Stimulated activated CD4-positive, alpha-beta T cell treated with anti-CD3 and anti-CD28 coated beads, Interleukin-1b, Interleukin-23, amount 100 ng/mL, for 48 hours (primary cell): ENCODE data around the gene LRRC32.
"Not testable (repeated sequence)": the region's sequence is repeated elsewhere in the genome, so short reads cannot be mapped to it uniquely, and the experiment has no call there.

Source experiments
- DNase-seq: peaks from one replicate; pipeline ENCODE4 v3.0.0-alpha.2; 2020

The LRRC32 gene

GRCh38 chr11:76625472-76626186 is 44.9 kb downstream of the LRRC32 start:
- no peak for DNase-seq

DNA sequence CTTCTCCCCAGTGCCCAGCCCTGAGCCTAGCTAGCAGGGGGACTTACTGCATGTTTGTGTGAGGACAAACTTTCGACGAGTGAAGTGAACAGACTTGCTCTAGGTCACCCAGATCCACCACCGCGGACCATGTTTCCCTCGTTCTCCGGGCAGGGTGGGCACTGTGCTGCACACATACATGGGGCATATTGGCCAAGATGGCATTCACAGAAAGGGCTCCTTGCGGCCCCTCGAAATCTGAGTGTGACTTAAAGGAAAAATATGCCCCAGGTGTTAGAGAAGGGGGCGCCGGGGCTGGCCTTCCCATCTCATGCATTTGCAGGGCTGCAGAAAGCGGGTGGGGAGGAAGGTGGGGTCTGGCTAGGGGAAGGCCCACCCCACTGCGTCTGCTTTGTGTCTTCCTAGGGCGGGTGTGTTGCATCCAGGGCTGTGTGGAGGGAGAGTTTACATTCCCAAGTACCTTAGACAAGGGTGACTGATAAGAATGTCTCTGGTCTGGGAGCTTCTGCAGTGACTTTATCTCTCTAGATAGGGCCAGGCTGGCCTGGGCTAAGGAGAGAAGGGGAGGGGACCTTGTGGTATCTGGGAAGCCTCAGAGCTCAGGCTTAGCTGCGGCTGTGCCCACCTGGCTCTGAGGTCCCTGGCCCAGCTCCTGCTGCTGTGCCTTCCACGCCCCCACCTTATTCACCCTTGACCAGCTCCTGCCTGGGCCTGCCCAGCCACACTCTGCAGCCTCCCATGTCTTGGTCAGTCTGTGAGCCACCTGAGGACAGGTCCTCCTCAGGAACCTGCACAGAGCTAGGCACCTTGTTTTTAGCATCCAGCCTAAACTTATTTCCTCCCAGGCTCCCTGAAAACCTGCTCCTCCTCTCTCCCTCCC is 45.8 kb downstream of the LRRC32 start:
- DNase-seq: no peak

- no peak for DNase-seq
Observed at GRCh38 chr11:76623884-76624419, 46.6 kb downstream of the LRRC32 start.

DNA sequence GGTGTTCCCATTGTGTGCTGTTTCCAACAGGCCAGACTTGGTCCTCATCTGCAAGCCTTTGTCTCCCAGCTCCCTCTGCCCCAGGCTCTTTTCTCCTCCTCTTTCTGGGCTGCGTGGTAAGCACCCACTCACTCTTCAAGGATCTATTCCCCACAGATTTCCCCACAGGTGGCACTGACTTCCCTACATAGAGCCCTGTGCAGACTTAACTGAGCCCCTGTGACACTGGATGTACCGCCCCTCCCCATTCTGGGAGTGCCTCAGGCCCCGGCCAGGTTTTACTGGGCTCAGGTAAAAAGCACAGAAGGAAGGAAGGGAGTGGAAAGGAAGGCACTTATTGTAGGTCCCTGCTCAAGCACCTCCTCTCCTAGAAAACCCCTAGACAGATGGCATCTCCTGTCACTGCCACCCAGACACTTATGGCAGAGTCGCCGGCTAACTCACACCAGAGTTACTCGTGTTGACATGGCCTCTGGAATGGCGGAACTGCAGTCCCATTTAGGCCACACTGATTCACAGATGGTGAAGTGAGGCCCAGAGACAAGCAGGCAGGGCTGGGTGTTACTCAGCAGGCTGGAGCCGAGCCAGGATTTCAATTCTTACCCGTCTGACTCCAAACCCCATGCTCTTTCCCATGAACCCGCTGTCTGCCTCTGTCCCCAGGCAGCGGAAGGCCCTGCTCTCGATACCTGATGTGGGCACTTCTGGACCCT is 47.2 kb downstream of the LRRC32 start:
- DNase-seq: no peak

- no peak for DNase-seq
Observed at GRCh38 chr11:76622493-76623094, 48.0 kb downstream of the LRRC32 start.

- no peak for DNase-seq
Observed at GRCh38 chr11:76621868-76622267, 48.7 kb downstream of the LRRC32 start.

DNA sequence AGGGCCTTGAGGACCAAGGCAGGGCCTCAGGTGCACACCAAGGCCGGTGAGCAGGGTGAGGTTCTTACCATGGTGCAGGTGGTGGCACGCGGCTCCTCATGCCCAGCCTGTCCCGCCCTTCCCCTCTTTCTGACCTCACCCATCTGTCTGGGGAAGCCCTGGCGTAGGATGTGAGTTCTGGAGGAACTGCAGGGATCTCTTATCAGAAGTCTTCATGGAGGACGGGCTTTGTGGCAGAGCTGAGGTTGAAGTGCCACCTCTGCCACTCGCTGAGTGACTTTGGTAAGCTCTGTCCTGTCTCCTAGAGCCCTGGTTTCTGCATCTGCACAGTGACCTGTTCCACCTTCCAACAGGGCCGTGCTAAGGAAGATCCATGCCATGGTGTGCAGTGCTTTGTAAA is 49.1 kb downstream of the LRRC32 start:
- DNase-seq: no peak

DNA sequence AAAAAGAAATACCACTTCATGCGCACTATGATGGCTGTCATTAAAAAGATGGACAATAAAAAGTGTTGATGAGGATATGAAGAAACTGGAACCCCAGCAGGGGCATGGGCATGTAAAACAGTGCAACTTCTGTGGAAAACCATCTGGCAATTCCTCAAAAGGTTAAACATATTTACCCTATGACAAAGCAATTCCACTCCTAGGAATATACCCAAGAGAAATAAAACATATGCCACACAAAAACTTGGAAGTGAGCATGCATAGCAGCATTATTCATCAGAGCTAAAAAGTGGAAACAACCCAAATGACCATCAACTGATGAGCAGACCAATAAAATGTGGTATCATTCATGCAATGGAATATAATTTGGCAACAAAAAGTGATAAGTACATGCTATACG is 50.1 kb downstream of the LRRC32 start:
- DNase-seq: no peak

DNA sequence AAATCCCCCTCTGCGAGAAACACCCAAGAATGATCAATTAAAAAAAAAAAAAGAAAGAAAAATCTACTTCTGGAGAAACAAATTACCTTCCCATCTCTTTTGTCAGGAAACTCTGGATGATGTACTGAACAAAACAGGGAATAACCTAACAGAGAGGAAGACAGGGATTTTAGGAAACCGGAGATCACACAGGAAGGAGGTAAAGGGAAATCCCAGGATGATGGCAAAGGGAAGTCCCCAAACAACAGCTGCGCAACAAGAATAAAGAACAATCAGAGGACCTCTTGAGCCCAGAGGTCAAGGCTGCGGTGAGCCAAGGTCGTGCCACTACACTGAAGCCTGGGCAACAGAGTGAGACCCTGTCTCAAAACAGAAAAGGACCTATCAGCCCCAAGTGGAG is 50.7 kb downstream of the LRRC32 start:
- not testable (repeated sequence) for DNase-seq

GRCh38 chr11:76617553-76618265 is 52.8 kb downstream of the LRRC32 start:
- DNase-seq: no peak

DNA sequence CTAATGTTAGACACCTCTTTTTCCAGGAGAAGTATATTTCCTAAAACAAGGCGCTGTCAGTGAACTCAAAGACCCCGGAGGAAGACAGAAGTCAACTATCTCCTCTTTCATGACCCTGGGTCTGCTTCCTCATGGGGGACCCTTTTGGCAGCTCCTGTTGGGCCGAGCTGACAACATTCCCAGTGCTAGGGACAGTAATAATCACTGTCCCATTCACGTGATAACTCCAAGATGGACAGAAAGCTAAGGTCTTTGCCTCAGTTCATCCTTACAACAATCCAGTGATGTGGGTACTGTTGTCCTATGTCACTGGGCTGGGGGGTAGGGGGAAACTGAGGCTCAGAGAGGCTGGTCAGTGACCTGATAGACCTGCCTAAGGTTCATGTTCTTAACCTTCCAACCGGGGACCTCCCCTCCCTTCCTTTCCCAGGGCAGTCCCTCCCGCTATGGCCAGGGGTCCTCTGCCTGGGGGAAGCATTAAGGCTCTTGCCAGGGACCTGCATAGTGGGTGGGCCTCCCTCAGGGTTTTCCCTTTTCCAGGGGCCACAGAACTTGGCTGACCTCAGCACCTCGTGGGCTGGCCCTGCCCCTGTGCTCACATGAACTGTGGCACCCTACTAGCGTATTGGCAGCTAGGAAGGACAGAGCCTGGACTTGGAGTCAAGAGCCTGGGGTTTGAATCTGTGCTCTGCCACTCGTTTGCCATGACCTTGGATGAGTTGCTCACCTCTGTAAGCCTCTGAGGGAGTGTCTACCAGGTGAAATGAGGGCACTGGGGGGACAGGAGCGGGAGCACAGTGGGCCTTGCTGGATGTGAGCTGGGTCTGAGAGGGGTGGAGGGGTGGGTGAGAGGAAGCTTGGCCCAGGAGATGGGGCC is 53.6 kb downstream of the LRRC32 start:
- DNase-seq: no peak

DNA sequence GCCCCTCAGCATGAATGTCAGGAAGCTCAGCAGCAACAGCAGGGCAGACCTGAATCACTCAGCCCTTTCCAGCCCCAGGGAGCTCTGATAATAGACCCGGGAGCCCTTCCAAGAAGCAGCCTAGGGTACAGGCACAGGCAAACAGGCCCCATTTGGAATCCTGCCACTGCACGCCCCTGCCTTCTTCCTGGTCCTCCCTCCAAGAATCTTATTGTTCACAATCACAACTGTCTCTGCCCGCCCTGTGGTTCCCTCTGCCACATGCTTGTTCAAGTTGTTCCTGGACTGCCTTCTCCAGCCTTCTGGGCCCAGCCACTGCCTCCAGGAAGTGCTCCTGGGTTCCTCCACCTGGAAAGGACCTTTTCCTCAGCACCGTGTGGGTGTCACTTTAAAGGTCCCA is 54.6 kb downstream of the LRRC32 start:
- no peak for DNase-seq

DNA sequence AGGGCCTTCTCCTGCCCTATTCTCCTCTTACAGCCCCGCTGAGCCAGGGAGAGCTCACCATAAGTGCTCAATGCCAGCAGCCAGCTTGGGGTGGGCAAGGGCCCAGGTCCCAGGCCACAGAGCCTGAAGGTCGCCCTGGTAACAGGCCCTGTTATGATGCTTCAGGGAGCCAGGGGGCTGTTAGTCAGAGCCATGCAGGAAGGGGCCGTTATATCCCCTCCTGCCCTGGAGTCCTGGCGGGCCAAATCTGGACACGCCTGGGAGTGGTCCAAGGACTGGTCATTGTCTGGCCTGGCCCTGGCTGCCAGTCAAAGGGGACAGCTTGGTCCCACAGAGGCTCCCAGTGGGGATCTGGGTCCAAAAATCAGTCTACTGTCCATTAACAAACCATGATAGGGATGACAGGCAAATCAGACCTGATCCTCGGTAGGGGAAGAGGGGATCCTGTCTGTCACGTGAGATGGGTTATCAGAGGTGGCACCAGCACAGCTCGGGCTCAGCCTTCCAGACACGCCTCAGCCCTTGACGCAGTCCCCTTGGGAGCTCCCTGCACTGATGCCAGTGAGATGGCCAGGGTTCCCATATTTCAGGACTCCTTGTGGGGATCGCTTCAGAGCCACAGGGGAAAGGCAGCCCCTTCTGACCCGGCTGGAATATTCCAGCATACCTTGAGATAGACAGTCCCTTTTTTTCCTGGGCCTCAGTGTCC is 55.9 kb downstream of the LRRC32 start:
- no peak for DNase-seq

GRCh38 chr11:76613901-76614300 is 56.6 kb downstream of the LRRC32 start:
- DNase-seq: no peak

- no peak for DNase-seq
Observed at GRCh38 chr11:76612226-76612625, 58.3 kb downstream of the LRRC32 start.

- no peak for DNase-seq
Observed at GRCh38 chr11:76610871-76611475, 59.6 kb downstream of the LRRC32 start.

DNA sequence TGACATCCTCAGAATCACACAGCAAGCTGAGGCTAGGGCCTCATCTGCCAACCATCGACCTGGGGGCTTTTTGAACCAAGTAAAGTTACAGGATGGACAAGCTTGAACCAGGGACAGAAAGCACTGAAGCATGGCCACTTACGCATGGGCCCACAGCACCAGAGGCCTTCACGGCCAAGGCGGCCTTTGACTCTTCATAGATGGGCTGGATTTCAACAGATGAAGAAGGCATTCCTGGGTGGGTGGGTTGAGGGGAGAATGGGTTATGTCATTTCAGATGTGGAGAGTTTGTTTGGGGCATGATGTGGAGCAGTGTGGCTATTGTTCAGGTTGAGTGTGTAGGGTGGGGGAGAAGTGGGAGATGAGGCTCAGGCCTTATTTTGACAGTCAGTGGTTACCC is 60.2 kb downstream of the LRRC32 start:
- DNase-seq: no peak

GRCh38 chr11:76609736-76610370 is 60.7 kb downstream of the LRRC32 start:
- DNase-seq: no peak

DNA sequence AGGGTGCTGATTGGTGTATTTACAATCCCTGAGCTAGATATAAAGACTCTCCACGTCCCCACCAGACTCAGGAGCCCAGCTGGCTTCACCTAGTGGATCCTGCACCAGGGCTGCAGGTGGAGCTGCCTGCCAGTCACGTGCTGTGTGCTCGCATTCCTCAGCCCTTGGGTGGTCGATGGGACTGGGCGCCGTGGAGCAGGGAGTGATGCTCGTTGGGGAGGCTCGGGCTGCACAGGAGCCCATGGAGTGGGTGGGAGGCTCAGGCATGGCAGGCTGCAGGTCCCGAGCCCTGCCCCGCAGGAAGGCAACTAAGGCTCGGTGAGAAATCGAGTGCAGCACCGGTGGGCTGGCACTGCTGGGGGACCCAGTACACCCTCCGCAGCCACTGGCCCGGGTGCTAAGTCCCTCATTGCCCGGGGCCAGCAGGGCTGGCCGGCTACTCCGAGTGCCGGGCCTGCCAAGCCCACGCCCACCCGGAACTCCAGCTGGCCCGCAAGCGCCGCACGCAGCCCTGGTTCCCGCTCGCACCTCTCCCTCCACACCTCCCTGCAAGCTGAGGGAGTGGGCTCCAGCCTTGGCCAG is 61.6 kb downstream of the LRRC32 start:
- not testable (repeated sequence) for DNase-seq
